Activated CD8-positive, alpha-beta memory T cell treated with anti-CD3 and anti-CD28 coated beads, Interleukin-2, amount 50 U/mL, for 24 hours (primary cell): Measurements from ENCODE around the gene ANGPTL1.
"Not testable (repeated sequence)": the region's sequence is repeated elsewhere in the genome, so short reads cannot be mapped to it uniquely, and the experiment has no call there.

Source experiments
- DNase-seq: peaks from one replicate; pipeline ENCODE4 v3.0.0-alpha.2; 2020; ENCODE audit errors: extremely low read depth

Gene ANGPTL1

GRCh38 chr1:178868706-178869105 lies 2.2 kb downstream of the ANGPTL1 start:
- DNase-seq, result no peak

- DNase-seq, result no peak
Observed at GRCh38 chr1:178867670-178868069, 3.2 kb downstream of the ANGPTL1 start.

GRCh38 chr1:178864326-178864725 lies 6.6 kb downstream of the ANGPTL1 start:
- no peak for DNase-seq

- DNase-seq, result no peak
Observed at GRCh38 chr1:178862864-178863263, 8.0 kb downstream of the ANGPTL1 start.

DNA sequence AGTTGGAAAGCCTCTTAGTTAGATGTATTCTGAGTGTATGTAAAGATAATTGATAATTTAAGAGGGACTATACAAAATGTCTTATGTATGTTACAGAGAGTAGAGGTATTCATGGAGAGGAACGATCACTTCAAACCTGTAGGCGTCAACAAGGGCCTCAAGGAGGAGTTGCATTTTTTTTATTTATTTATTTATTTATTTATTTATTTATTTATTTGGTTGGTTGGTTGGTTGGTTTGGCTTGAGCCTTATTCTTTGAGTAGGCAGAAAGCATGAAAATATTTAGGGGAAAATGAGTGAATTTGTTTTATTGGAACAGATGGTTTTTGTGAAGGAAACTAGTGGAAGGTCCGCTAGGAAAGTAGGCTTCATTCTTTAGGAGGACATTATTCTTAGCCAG lies 8.5 kb downstream of the ANGPTL1 start:
- no peak for DNase-seq

DNA sequence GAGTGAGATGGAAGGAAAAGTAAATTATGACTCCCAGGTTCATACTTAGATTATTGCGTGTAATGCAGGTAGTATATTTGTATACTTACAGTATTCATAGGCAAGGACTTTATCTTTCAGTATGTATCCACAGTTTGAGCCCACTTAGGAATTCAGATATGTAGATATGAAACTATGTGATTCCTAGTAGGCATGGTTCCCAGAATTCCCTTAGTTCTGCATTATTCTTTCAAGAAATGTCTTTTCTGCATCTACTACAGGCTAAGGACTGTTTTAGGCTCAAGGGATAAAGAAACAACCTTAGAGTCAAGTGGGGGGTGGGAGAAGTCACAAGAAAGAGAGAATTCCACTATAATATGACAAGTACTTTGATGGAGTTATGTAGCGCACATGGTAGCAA lies 13.8 kb downstream of the ANGPTL1 start:
- DNase-seq, result no peak

DNA sequence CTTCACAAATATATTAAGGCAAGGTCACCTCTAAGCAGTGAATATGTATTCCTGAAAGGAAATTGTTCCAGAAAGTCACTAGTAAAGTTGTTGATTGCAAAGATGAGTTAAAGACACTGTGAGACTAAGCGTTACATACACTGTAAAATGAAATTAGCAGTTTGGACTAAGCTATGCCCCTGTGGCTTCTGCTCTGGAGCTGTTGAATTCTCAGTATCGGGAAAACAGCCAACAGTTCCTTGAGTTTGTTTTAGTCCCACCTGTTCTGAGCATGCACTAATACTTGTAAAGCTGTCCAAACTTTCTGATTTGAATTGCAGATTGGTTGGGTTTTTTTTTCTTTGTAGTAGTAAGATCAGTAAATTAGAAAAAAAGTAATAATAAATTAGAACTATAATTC lies 21.0 kb downstream of the ANGPTL1 start:
- no peak for DNase-seq

DNA sequence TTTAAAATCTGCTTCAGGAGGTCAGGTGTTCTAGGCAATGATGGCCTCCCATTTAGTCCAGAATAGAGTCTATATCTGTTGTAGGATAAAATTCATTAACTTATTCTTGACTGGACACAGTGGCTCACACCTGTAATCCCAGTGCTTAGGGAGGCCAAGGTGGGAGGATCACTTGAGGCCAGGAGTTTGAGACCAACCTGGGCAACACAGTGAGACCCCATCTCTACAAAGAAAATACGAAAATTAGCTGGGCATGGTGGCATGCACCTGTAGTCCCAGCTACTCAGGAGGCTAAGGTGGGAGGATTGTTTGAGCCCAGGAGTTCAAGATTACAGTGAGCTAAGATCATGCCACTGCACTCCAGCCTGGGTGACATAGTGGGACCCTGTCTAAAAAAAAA lies 23.0 kb downstream of the ANGPTL1 start:
- DNase-seq, result not testable (repeated sequence)

DNA sequence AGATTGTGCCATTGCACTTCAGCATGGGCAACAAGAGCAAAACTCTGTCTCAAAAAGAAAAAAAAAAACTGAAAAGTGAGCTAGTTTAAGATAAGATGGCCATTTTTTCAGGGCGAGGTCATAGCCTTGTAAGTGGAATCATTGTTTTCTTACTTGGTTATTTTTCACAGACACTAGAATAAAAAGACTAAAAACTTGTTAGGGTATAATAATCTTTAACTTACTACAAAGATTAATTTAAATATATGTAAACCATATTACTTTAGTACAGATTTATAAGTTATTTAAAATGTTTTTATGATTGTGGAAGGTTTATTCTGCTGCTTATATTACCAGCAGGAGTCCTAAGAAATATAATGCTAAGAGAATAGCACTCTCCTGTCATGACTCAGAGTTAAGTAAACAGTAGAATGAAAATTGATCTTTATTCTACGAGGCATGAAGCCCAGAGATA lies 23.5 kb downstream of the ANGPTL1 start:
- no peak for DNase-seq

- DNase-seq, result no peak
Observed at GRCh38 chr1:178846306-178846705, 24.6 kb downstream of the ANGPTL1 start.

- no peak for DNase-seq
Observed at GRCh38 chr1:178844436-178844835, 26.4 kb downstream of the ANGPTL1 start.

- no peak for DNase-seq
Observed at GRCh38 chr1:178825167-178825566, 45.7 kb downstream of the ANGPTL1 start.

DNA sequence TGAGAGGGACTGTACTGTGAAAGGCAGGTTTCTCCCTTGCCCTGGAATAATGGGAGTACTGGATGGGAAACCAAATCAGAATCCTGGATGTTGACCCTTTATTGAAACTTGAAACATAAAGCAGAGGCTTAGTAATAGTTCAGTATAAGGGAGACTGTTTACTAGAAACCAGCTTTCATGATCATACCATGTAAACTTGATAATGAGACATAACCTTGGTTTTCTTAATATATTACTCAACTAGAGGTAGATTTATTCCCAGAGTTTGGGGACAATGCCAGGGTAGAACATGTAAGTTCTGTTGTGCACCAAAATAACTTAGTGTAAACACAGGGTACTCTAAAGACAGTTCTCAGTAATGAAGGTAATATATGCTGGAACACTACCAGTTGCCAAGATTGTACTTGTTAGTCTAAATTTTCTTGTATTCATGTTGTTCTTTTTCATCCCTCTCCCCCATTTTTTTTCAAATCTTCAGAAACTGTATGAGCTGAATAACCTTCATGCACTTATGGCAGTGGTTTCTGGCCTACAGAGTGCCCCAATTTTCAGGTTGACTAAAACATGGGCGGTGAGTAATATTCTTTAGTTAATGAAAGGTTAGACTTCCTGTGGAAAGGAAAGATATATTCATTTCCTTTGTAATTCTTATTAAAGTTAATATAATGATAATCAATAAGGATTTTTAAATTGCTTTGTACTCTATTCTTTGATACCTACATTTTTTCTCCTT lies 49.6 kb downstream of the ANGPTL1 start:
- DNase-seq, result no peak

GRCh38 chr1:178819123-178819522 lies 51.8 kb downstream of the ANGPTL1 start:
- no peak for DNase-seq

- DNase-seq, result no peak
Observed at GRCh38 chr1:178818416-178818815, 52.5 kb downstream of the ANGPTL1 start.

- no peak for DNase-seq
Observed at GRCh38 chr1:178810585-178810984, 60.3 kb downstream of the ANGPTL1 start.

DNA sequence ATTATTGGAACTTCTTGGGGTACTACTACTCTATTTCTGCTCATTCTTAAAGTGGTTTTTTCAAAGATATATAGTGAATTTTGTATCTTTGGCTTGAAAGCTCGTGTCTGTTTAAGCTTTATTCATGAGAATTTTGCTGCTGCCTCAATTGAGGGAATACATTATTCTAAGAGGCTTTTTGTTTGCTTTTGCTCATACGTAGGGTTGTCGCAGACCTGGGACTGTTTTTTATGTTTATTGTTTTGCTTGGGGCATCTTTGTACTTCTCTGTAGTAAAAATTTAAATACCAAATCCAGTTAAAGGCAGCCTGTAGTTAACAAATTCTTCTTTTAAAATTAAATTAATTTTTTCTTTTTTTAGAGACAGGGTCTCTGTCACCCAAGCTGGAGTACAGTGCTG lies 62.3 kb downstream of the ANGPTL1 start:
- DNase-seq, result no peak

DNA sequence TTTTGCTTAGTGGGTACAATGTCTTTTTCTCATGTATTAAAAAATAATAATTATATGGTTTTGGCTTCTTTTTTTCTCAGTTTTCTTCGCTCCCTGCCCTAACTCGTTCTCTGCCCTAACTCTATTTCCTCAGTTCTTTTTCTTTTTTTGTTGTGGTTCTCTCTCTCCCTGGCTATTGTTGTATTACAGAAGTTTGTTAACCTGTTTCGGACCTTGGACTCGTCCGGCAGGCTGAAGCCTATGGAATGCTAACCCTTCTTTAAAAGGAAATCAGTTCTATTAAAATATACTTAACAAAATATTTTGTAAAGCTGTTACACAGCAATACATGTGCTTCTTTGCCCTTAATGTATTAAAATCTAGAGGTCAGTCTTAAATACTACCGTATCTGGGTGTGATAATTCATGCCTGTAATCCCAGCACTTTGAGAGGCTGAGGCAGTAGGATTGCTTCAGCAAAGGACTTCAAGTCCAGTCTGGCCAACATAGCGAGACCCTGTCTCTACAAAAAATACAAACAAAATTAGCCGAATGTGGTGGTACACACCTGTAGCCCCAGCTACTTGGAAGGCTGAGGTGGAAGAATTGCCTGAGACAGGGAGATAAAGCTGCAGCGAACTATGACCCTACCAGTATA lies 64.1 kb downstream of the ANGPTL1 start:
- no peak for DNase-seq

DNA sequence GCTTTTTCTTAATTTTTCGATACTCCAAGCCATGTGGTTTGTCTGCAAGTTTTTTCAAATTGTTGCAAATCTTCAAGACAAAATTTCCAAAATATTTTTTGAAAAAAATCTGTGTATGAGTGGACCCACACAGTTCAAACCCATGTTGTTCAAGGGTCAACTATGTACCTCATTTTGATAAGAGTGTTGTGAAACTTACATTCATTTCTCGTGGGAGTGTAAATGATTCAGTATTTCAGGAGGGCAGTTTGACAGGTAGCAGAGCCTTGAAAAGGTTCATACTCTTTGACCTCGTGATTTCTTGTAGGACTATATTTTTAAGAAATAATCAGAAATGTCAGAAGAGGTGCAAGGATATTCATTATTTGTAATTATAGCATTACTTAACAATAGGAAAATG lies 68.0 kb downstream of the ANGPTL1 start:
- no peak for DNase-seq
